ENCODE data around the gene B3GAT1.

DNA sequence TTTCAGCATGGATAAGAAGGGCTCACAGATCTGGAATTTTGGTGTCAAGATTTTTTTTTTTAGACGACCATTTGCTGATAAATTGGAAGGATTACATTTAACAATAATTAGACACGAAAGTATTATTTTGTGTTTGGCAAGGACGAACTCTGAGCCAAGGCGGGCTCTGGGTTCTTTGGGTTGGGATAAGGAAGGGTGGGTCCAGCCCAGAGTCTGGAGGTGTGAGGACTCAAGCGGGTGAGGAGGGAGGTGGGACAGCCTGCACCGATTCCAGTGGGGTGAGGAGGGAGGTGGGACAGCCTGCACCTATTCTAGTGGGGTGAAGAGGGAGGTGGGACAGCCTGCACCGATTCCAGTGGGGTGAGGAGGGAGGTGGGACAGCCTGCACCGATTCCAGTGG lies 4.1 kb downstream of the B3GAT1 start:
- TF ChIP-seq, protein P1, sequence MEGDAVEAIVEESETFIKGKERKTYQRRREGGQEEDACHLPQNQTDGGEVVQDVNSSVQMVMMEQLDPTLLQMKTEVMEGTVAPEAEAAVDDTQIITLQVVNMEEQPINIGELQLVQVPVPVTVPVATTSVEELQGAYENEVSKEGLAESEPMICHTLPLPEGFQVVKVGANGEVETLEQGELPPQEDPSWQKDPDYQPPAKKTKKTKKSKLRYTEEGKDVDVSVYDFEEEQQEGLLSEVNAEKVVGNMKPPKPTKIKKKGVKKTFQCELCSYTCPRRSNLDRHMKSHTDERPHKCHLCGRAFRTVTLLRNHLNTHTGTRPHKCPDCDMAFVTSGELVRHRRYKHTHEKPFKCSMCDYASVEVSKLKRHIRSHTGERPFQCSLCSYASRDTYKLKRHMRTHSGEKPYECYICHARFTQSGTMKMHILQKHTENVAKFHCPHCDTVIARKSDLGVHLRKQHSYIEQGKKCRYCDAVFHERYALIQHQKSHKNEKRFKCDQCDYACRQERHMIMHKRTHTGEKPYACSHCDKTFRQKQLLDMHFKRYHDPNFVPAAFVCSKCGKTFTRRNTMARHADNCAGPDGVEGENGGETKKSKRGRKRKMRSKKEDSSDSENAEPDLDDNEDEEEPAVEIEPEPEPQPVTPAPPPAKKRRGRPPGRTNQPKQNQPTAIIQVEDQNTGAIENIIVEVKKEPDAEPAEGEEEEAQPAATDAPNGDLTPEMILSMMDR (IDR thresholded peaks at IDR 0.05; ENCODE audit: low read depth, low read length): no peak
- TF ChIP-seq EZH2phosphoT487 (IDR thresholded peaks at IDR 0.05; ENCODE audit: low read depth): no peak

Data from OCI-LY3 (cell line).